ENCODE data around the gene RETN.

The RETN gene

GRCh38 chr19:7628589-7629311 lies 40.1 kb upstream of the RETN start:
- DNase-seq (ENCODE audit: low spot score), result no peak
- no peaks in the 10 kb centered on the region for H3K9me3 ChIP-seq (ENCODE audit: severe bottlenecking)
- ATAC-seq (ENCODE audit: low read depth), result no peak
- peaks cover 5% of the 10 kb centered on the region for H3K4me1 ChIP-seq (ENCODE audit: insufficient read depth, poor library complexity, severe bottlenecking)
- peak overlapping the region; percentile 91 for H3K4me3 ChIP-seq (ENCODE audit: severe bottlenecking)
- H3K36me3 ChIP-seq (ENCODE audit: low read depth), result peaks cover 21% of the 10 kb centered on the region
- peak overlapping the region; percentile 15 for H3K27ac ChIP-seq (ENCODE audit: poor library complexity, severe bottlenecking)
- no peaks in the 10 kb centered on the region for H3K27me3 ChIP-seq (ENCODE audit: insufficient read depth, poor library complexity, severe bottlenecking)
- TF ChIP-seq, protein P1, sequence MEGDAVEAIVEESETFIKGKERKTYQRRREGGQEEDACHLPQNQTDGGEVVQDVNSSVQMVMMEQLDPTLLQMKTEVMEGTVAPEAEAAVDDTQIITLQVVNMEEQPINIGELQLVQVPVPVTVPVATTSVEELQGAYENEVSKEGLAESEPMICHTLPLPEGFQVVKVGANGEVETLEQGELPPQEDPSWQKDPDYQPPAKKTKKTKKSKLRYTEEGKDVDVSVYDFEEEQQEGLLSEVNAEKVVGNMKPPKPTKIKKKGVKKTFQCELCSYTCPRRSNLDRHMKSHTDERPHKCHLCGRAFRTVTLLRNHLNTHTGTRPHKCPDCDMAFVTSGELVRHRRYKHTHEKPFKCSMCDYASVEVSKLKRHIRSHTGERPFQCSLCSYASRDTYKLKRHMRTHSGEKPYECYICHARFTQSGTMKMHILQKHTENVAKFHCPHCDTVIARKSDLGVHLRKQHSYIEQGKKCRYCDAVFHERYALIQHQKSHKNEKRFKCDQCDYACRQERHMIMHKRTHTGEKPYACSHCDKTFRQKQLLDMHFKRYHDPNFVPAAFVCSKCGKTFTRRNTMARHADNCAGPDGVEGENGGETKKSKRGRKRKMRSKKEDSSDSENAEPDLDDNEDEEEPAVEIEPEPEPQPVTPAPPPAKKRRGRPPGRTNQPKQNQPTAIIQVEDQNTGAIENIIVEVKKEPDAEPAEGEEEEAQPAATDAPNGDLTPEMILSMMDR (IDR thresholded peaks at IDR 0.05; ENCODE audit: poor library complexity, severe bottlenecking), result no peak

DNA sequence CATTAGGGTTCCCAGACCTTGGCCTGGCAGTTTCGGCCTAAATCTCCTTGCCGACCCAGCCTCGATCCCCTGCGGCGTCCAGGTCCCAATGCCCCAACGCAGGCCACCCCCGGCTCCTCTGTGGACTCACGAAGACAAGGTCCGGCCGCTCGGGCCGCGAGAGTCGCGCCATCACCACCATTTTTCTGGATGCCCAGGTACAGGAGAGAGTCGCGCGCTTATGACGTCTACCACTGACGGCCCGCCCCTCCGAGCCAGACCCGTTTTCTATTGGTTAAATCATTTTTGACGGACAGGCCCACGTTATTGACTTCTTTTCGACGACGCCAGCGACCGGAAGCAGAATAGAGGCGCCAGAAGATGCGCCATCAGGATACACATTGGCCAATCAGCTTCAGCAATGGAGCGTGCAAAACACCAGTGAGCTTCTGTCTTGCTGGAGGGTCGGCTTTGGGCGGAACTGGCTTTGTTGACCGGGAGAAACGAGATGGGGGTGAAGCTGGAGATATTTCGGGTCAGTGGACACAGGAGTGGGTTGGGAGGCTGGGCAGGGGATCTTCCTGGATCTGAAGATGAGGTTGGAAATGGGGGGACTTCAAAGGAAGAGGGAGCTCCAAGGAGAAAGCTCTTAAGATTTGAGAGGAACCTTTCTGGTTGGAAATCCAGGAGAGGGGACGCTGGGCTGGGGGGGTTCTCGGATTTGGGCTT lies 39.3 kb upstream of the RETN start, which contains the start of the genes PET100 and XAB2:
TSS of gene PET100 (plus strand) at position 447 of the 708 bp plus-strand sequence. CDS start at position 488, 41 bp downstream.
TSS of gene XAB2 (minus strand) at position 199 of the 708 bp plus-strand sequence. CDS start at position 181, 18 bp downstream.
- Histone ChIP-seq H3K9me3 (ENCODE audit: severe bottlenecking) (no peaks in the 10 kb centered on the region), H3K36me3 (ENCODE audit: low read depth) (peaks cover 21% of the 10 kb centered on the region), H3K4me3 (ENCODE audit: severe bottlenecking) (peak within 1 kb of the TSS; percentile 91), H3K27me3 (ENCODE audit: insufficient read depth, poor library complexity, severe bottlenecking) (no peaks in the 10 kb centered on the region), H3K4me1 (ENCODE audit: insufficient read depth, poor library complexity, severe bottlenecking) (peaks cover 5% of the 10 kb centered on the region), H3K27ac (ENCODE audit: poor library complexity, severe bottlenecking) (peak within 1 kb of the TSS; percentile 15)
- TF ChIP-seq, protein P1 (IDR thresholded peaks at IDR 0.05; ENCODE audit: poor library complexity, severe bottlenecking), result no peak
- DNase-seq (ENCODE audit: low spot score) (peak; percentile 93), ATAC-seq (ENCODE audit: low read depth) (peak; percentile 93)

DNA sequence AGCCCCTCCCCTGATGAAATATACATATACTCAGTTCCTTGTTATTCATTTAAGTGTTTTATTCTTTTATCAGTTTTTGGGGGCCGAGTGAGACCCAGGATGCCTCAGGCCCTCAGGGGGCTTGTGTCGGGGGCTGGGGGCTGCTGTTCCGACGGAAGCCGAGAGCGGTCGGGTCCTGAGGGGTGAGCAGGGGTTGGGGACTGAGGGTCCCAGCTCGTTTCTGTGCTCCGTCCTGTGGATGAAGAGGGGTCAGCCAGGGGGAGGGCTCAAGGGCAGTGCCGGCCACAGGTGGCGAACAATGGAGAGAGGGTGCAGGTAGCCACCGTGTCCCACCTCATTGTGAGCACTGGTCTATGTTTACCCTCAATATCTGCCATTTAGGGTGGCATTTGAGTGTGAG lies 37.3 kb upstream of the RETN start:
- ATAC-seq (ENCODE audit: low read depth) (no peak), DNase-seq (ENCODE audit: low spot score) (no peak)
- Histone ChIP-seq H3K4me1 (ENCODE audit: insufficient read depth, poor library complexity, severe bottlenecking) (peaks cover 7% of the 10 kb centered on the region), H3K27me3 (ENCODE audit: insufficient read depth, poor library complexity, severe bottlenecking) (no peaks in the 10 kb centered on the region), H3K27ac (ENCODE audit: poor library complexity, severe bottlenecking) (no peak overlapping the region), H3K4me3 (ENCODE audit: severe bottlenecking) (no peak overlapping the region), H3K36me3 (ENCODE audit: low read depth) (peaks cover 13% of the 10 kb centered on the region; the same call in 1 of the 2 replicates), H3K9me3 (ENCODE audit: severe bottlenecking) (no peaks in the 10 kb centered on the region)
- TF ChIP-seq, protein P1 (IDR thresholded peaks at IDR 0.05; ENCODE audit: poor library complexity, severe bottlenecking), result no peak

GRCh38 chr19:7632340-7633203 lies 36.3 kb upstream of the RETN start:
- peaks cover 8% of the 10 kb centered on the region for H3K4me1 ChIP-seq (ENCODE audit: insufficient read depth, poor library complexity, severe bottlenecking)
- TF ChIP-seq, protein P1 (IDR thresholded peaks at IDR 0.05; ENCODE audit: poor library complexity, severe bottlenecking), result no peak
- no peak overlapping the region for H3K27ac ChIP-seq (ENCODE audit: poor library complexity, severe bottlenecking)
- no peak overlapping the region for H3K4me3 ChIP-seq (ENCODE audit: severe bottlenecking)
- ATAC-seq (ENCODE audit: low read depth), result no peak
- no peak for DNase-seq (ENCODE audit: low spot score)
- peaks cover 3% of the 10 kb centered on the region; the same call in 1 of the 2 replicates for H3K36me3 ChIP-seq (ENCODE audit: low read depth)
- H3K9me3 ChIP-seq (ENCODE audit: severe bottlenecking), result no peaks in the 10 kb centered on the region
- H3K27me3 ChIP-seq (ENCODE audit: insufficient read depth, poor library complexity, severe bottlenecking), result no peaks in the 10 kb centered on the region
